ENCODE data around the gene L3MBTL3.

The L3MBTL3 gene

DNA sequence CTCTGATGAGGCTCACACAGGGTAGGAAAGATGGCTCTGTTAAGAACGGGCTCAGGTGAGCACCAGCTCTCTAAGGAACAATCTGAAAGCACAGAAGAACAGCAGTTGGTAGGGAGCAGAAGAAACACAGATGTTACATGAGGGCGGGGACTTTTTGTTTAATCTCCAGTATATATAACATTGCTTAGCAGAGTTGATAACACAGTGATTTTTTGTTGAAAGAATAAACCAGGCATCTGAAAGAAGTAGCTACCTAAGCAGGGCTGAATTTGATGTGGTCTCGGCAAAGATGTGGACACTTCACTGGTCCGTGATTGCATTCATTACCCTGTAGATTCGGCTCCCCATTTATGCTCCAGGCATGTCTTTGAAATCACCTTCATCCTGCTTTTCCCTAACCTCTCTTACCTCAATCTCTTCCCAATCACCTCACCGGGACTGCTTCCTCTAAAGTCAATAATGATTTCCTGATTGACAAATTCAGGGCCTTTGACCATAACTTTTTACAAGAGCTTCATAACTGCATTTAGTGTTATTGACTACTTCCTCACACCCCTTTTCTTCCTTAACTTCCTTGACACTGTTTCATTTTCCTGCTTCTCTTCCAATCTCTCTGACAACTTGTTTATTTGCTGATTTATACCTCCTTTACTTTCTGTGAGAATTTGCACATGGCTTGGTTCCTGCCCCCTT is 170.0 kb downstream of the L3MBTL3 start:
- no peak for DNase-seq

DNA sequence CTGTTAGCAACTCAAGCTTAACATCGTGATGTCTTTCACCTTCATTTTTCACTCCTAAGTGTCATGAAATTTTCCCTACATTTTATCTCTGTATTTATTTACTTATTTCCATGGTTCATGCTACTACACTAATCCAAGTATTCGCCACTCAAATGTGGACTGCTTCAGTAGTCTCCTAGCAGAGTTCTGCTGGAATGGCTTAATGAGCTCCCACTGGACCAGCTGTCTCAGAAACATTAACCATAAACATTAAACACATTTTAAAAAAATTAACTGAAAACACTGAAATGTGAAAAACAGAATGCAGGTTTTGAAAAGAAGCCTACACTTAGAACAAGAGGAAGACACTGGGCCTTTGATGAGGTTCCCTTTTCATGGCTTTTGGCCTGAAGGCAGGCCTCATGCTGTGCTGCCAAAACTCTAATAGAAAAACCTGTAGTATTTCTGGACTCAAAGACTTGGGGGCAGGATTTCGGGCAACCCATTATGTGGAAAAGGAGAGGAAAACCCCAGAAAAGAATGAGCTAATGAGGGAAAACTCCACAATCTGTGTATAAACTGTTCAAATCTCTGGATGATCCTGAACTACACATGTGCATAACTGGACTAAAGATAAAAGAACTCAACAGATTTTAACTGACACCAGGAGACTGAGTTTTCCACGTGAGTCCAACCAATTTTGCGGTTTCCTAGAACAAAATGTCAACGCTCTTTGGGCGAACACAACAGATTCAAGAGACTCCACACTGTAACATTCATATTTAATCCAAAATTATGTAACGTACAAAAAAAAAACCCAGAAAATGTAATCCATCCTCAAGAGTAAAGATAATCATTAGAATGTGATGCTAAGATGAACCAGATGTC is 171.4 kb downstream of the L3MBTL3 start:
- no peak for DNase-seq

All from SIG-M5 (cell line).